Adipocyte (in vitro differentiated cells): Measurements from ENCODE around the gene DYNC1LI1.

Experiments used
- DNase-seq: peaks from one replicate; pipeline ENCODE4 v3.0.0-alpha.2; 2015; ENCODE audit warnings: low read depth
- H3K27me3 ChIP-seq: replicated peaks from 2 replicates; pipeline ENCODE4 v1.7.0; 2013; ENCODE audit warnings: mild to moderate bottlenecking, low read length, moderate library complexity; ENCODE audit not compliant: control insufficient read depth, insufficient read depth
- H3K36me3 ChIP-seq: 2 replicates; pipeline ENCODE4 v1.7.0; 2013; ENCODE audit warnings: low read length, mild to moderate bottlenecking, moderate library complexity; ENCODE audit not compliant: control insufficient read depth, insufficient read depth, severe bottlenecking
- H3K4me1 ChIP-seq: 2 replicates; pipeline ENCODE4 v1.7.0; 2013; ENCODE audit warnings: mild to moderate bottlenecking, low read length, moderate library complexity; ENCODE audit not compliant: control insufficient read depth, insufficient read depth
- H3K4me3 ChIP-seq: 2 replicates; pipeline ENCODE4 v1.7.0; 2013; ENCODE audit warnings: mild to moderate bottlenecking, low read length, moderate library complexity
- H3K9ac ChIP-seq: 2 replicates; pipeline ENCODE4 v1.7.0; 2013; ENCODE audit warnings: mild to moderate bottlenecking, low read length, moderate library complexity
- H3K9me3 ChIP-seq: 2 replicates; pipeline ENCODE4 v1.7.0; 2013; ENCODE audit warnings: mild to moderate bottlenecking, low read length, moderate library complexity; ENCODE audit not compliant: control insufficient read depth

DYNC1LI1 gene

DNA sequence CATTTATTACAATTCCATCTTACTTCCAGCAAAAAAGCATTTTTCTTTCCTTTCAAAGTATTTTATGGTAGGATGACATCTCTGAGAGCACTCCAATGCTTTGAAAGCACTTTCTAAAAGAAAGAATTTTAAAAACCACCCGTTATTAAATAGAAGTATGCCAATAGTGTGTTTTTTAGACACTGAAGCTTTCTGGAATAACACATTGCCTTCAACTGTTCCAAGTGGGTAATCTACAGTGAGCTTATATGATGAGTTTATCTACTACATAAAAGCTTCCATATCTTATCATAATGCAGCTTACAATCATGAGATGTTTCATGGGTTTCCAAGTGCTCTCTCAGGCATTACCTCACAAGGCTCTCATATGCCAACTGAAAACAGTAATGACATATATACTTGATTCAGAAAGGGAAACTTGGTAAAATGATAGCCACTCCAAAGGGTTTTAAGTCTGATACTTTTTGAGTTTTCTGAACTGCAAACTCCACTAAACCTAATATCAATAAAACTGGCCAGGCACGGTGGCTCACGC lies 82.1 kb downstream of the DYNC1LI1 start:
- Histone ChIP-seq H3K4me1 (peaks cover 26% of the 10 kb centered on the region), H3K27me3 (no peaks in the 10 kb centered on the region), H3K36me3 (peaks cover 48% of the 10 kb centered on the region), H3K9ac (no peak overlapping the region), H3K9me3 (no peaks in the 10 kb centered on the region), H3K4me3 (no peak overlapping the region)
- DNase-seq = no peak

DNA sequence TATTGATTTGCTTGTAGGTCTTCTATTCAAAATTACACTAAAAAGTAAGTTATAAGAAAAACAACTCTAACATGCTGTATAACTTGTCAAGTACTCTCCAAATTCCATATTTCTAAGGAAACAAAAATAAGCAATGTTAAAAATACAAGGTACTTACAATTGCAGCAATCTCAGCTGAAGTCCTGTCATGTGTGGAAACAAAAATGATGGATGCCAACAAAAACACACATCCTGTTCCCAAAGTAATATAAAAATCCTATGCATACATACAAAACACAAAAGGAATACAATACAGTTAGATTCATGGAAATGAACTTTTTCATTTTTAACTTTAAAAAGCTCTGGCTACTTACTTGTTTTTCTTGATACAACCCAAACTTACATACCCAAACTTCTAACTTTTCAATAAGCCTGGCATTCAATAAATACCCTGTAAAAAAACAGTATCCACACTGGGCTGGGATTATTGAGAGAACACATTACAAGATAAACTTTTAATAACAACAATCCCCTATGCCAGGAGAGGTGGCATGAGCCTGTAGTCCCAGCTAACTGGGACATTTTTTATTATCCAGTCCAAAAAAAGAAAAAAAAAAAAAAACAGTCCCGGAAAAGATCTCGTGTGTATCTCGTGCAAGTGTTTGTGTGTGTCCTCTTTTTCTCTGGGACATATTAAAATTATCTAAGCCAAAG lies 82.7 kb downstream of the DYNC1LI1 start:
- peak; percentile 67 for DNase-seq
- Histone ChIP-seq H3K4me1 (peaks cover 20% of the 10 kb centered on the region), H3K27me3 (no peaks in the 10 kb centered on the region), H3K36me3 (peaks cover 54% of the 10 kb centered on the region), H3K9ac (no peak overlapping the region), H3K4me3 (no peak overlapping the region), H3K9me3 (no peaks in the 10 kb centered on the region)

DNA sequence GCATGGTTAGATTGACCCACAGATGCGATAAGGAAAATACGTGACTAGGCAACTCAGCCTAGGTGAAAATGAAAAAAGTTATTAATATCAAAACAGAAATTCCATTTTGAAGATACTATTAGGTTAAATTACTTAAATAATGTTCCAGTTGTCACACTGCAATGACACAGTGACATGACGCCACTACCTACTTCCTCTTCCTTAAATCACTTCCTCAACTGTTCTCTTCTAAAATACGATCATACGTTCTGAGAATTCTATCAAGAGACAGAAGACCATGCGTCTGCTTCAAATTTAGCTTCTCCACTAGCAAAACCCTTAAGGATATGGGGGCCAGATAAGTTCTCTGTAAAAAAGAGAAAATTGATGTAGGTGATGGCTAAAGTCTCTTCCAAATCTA lies 86.2 kb downstream of the DYNC1LI1 start:
- DNase-seq = no peak
- Histone ChIP-seq H3K9ac (no peak overlapping the region), H3K4me3 (no peak overlapping the region), H3K36me3 (peaks cover 54% of the 10 kb centered on the region), H3K9me3 (no peaks in the 10 kb centered on the region), H3K4me1 (peaks cover 29% of the 10 kb centered on the region), H3K27me3 (no peaks in the 10 kb centered on the region)

DNA sequence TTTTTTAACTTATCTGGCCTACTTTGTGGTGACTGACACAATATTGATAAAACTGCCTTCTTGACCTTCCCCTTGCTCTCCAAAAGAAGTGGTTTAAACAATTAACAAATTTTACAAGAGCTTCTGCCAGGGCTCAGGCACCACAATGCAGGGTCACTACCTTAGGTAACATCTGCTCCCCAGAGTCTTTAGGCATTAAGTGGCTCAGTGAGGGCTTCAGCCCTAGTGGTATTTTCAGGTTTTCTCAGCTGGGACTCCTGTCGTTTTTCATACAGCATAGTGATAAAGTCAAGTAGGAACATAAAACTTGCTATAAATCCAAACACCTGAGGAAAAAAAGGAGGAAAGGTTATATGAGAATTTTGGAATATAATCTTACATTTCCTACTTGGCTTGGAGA lies 86.9 kb downstream of the DYNC1LI1 start:
- Histone ChIP-seq H3K4me1 (peaks cover 29% of the 10 kb centered on the region), H3K27me3 (no peaks in the 10 kb centered on the region), H3K9ac (no peak overlapping the region), H3K4me3 (no peak overlapping the region), H3K36me3 (peaks cover 54% of the 10 kb centered on the region), H3K9me3 (no peaks in the 10 kb centered on the region)
- no peak for DNase-seq

DNA sequence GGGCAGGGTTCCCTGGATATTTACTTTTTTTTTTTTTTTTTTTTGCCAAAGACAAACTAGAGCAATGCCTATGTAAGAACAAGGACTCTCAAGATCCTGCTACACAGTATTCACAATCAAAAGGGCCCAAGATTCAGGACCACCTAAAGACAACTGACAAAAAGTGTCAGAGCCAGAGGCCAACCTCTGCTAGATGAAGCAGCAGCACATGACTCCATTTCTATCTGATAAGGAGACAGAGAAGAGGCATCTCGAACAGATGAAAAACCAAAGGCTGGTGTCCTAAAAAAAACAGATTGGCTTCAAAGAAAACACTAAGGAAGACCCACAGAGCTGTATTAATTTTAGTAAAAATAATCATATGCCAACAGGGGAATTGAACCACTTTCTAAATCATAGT lies 88.0 kb downstream of the DYNC1LI1 start:
- H3K4me3 ChIP-seq = no peak overlapping the region
- no peaks in the 10 kb centered on the region for H3K27me3 ChIP-seq
- H3K36me3 ChIP-seq = peaks cover 49% of the 10 kb centered on the region
- H3K9me3 ChIP-seq = no peaks in the 10 kb centered on the region
- no peak for DNase-seq
- H3K9ac ChIP-seq = no peak overlapping the region
- peaks cover 20% of the 10 kb centered on the region for H3K4me1 ChIP-seq

DNA sequence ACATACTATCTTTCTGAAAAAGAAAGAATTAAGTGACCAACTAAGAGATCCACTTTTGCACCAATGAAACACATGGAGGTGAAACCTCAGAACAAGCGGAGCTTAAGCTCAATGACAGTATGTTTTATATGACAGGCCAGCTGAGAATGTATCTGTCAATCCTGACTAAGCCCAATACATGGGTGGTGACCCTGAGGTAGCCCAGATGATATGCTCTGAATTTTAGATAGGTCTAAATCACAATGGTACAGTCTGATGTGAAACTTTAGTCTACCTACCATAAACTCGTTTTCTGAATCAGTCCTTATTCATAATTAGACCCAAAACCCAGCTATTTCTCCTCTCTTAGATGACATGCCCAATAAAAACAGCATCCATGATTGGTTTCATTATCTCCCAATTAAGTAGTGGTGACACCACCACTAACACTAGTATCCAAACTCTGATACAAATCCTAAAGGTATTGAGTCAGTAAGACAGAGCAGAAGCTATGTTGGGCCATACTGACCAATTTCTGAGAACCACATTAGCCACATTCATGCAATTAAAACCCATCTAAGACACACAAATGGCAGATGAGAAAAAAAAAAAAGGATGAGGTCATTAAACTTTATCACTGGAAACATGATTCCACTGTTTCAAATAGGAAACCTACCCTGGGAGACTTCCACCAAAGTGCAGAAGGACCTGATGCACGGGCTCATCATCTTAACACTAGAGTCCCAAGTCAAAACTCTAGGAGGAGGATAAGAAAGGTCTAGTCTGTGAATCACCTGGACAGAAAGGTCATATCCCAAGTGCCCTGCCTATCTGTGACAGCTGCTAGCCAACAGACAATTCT lies 88.6 kb downstream of the DYNC1LI1 start:
- no peaks in the 10 kb centered on the region for H3K27me3 ChIP-seq
- H3K36me3 ChIP-seq = peaks cover 44% of the 10 kb centered on the region
- H3K4me3 ChIP-seq = no peak overlapping the region
- H3K9ac ChIP-seq = no peak overlapping the region
- DNase-seq = no peak
- no peaks in the 10 kb centered on the region for H3K9me3 ChIP-seq
- H3K4me1 ChIP-seq = peaks cover 15% of the 10 kb centered on the region

DNA sequence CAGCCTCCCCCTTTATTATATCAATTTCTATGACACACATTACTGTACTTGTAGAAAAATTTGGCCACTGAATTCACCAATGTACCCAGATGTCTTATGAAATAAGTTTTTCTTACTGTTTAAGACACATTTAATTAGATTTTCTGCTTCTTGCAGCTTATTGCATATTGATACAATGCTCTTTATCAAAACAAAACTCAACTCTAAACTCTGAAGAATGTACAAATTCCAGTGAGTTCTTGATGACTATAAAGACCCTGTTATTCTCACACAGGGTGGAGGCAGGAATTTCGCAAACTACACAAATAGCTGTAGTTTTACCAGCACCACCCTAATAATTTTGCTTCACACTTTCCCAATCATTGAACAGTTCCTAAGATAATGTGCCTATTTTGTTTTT lies 90.1 kb downstream of the DYNC1LI1 start:
- H3K4me3 ChIP-seq = no peak overlapping the region
- H3K27me3 ChIP-seq = no peaks in the 10 kb centered on the region
- H3K9me3 ChIP-seq = no peaks in the 10 kb centered on the region
- DNase-seq = peak; percentile 82
- H3K4me1 ChIP-seq = peaks cover 15% of the 10 kb centered on the region
- peaks cover 34% of the 10 kb centered on the region for H3K36me3 ChIP-seq
- H3K9ac ChIP-seq = peak overlapping the region; percentile 3
